SW480 (cell line): Measurements from ENCODE around the gene GPER1.

Experiments
- DNase-seq: peaks from one replicate; pipeline ENCODE4 v3.0.0-alpha.2; 2016; ENCODE audit warnings: low spot score

GPER1 gene

GRCh38 chr7:1090686-1091643 is 3.1 kb downstream of the GPER1 start:
- DNase-seq = peak; percentile 41

DNA sequence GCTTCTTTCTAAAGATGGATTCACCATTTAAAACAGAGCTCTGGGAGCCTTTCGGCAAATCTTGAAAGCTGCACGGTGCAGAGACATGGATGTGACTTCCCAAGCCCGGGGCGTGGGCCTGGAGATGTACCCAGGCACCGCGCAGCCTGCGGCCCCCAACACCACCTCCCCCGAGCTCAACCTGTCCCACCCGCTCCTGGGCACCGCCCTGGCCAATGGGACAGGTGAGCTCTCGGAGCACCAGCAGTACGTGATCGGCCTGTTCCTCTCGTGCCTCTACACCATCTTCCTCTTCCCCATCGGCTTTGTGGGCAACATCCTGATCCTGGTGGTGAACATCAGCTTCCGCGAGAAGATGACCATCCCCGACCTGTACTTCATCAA is 3.7 kb downstream of the GPER1 start:
- DNase-seq = no peak

DNA sequence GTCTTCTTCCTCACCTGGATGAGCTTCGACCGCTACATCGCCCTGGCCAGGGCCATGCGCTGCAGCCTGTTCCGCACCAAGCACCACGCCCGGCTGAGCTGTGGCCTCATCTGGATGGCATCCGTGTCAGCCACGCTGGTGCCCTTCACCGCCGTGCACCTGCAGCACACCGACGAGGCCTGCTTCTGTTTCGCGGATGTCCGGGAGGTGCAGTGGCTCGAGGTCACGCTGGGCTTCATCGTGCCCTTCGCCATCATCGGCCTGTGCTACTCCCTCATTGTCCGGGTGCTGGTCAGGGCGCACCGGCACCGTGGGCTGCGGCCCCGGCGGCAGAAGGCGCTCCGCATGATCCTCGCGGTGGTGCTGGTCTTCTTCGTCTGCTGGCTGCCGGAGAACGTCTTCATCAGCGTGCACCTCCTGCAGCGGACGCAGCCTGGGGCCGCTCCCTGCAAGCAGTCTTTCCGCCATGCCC is 4.3 kb downstream of the GPER1 start:
- DNase-seq = no peak

GRCh38 chr7:1092806-1093501 is 5.0 kb downstream of the GPER1 start:
- no peak for DNase-seq

GRCh38 chr7:1093502-1093843 is 5.6 kb downstream of the GPER1 start:
- no peak for DNase-seq

- no peak for DNase-seq
These were observed 6.1 kb downstream of the GPER1 start for GRCh38 chr7:1093916-1094508.

DNA sequence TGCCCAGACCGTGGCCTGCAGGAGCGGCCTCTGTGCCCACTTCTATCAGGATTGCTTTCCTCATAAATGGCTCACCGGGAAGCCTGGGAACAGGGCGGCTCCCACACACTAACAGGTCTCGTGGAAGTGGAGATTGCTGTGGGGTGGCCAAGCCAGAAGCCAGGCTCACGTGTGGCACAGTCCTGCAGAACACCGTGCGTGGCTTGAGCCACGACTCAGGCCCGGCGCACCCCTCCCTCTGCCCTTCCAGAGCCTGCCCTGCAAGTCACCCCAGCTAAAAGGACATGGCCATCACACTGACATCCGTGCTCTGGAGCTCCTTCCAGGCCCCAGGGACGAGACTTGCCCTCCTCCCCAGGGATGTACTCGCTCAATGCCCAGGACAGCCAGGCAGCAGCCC is 7.0 kb downstream of the GPER1 start:
- no peak for DNase-seq

GRCh38 chr7:1095621-1096155 is 7.8 kb downstream of the GPER1 start:
- DNase-seq = no peak

DNA sequence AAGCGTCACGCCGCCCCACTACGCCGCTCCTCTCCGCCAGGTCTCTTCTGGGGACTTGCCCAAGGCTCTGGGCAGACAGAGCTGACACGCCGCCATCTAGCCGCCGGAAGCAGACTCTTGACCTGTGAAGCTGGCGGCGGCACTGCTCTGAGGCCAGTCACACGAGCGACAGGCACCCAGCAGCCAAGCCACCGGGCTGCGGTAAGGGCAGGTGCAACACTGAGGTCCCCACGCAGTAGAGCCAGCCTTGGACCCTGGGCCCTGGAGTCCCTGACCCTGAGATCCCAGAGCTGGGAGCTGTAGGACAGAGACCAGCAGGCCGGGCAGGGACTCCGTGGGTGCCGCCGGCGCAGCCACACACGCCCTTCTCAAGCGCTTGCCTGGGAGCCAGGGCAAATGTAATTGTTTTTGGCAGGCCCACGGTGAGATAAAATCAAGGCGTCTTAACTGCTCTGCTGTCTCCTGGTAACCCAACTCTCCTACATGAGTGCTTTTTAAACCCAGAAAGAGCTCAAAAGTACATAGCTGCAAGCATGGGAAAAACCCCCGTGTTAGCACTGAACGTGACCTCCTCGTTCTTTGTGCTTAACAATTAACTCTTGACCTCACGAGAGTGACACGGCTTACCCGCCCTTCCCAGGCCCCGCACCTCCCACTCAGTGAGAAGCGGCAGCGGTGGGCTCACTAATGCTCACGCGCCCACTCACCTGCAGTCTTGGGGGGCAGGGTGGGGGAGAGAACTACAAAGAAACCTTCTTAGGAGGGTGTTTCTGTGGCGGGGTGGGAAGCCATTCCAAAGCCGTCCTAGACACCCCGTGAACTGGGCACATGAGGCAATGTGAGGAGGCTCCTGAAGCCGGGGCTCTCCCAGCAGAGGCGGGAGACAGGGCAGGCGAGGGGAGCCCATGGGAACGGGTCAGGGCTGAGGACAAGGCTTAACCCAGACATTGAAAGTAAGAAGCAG is 8.5 kb downstream of the GPER1 start:
- DNase-seq = no peak

DNA sequence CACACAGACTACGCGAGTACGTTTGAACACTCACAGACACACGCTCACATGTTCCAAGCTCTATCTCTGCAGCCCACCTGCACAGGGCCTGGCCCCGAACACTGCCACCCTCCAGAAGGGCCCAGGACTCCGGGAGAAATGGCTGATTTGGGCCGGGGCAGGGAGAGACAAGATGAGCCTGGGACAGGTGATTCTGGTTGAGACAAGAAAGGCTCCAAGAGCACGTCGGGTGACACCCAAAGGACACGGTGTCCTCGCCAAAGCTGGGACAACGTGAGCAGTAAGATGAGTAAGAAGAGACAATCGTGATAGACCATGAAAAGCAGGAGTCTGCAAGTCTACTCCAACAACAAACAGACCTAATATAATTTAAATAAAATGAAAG is 9.2 kb downstream of the GPER1 start:
- no peak for DNase-seq

DNA sequence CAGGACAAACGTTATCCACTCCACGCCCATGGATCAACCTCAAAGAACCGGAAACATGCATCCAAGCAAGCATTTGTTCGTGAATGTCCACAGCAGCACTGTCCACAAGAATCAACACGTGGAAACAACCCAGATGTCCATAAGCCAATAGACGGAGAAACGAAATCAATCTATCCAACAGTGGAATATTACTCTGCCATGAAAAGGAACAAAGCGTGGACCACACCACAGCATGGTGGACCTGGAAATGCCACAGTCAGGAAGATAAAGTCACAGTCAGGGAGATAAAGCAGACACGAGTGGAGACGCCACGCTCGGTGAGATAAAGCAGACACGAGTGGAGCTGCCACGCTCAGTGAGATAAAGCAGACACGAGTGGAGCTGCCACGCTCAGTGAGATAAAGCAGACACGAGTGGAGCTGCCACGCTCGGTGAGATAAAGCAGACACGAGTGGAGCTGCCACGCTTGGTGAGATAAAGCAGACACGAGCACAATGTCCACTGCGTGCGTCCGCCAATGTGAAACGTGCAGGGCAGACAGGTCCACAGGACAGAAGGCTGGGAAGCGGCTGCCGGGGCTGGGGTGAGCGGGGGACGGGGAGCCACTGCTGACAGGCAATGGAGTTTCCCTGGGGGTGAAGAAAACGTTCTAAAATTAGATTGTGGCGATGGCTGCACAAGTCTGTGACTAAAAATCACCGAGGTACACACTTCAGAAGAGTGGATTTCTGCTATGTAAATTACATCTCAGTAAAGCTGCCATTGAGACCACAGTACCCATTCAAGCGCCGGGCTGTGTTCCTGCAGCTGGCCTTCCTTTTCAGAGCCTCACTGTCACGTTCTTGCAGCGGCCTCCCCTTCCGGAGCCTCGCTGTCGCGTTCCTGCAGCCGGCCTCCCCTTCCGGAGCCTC is 10.6 kb downstream of the GPER1 start:
- DNase-seq = no peak

DNA sequence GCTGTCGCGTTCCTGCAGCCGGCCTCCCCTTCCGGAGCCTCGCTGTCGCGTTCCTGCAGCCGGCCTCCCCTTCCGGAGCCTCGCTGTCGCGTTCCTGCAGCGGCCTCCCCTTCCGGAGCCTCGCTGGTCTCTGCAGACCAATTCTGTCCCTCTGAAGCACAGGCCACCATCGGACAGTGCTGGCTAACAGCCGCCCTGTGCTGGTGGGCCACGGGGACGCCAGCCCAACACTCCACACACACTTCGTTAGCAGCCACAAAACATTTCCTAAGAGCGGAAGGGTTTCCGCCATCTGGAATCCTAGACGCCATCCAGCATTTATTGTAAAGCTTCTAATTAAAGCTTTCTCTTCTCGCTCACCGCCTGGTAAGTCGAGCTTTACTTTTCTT is 11.2 kb downstream of the GPER1 start:
- DNase-seq = no peak

DNA sequence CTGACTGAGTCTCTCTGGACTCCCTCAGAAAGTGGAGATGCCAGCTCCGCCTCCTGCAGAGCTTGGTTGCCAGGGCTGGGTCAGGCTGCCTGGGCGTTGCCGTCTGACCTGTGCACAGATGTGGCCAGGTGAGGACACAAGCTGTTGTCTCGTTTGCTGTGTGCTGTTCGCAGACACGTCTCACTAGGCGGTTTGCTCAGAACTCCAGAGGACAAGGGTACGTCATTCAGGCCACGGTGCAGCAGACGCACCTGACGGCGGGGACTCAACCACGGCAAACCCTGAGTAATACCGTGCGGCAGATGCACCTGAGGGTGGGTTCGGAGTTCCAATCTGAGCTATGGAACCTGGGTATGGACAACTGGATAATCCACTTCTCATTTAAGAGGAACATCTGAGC is 11.7 kb downstream of the GPER1 start:
- DNase-seq = no peak

- no peak for DNase-seq
These were observed 12.5 kb downstream of the GPER1 start for GRCh38 chr7:1100386-1100785.

- DNase-seq = peak; percentile 82
These were observed 13.1 kb downstream of the GPER1 start for GRCh38 chr7:1100834-1101562.

- no peak for DNase-seq
These were observed 13.9 kb downstream of the GPER1 start for GRCh38 chr7:1101563-1102431.

DNA sequence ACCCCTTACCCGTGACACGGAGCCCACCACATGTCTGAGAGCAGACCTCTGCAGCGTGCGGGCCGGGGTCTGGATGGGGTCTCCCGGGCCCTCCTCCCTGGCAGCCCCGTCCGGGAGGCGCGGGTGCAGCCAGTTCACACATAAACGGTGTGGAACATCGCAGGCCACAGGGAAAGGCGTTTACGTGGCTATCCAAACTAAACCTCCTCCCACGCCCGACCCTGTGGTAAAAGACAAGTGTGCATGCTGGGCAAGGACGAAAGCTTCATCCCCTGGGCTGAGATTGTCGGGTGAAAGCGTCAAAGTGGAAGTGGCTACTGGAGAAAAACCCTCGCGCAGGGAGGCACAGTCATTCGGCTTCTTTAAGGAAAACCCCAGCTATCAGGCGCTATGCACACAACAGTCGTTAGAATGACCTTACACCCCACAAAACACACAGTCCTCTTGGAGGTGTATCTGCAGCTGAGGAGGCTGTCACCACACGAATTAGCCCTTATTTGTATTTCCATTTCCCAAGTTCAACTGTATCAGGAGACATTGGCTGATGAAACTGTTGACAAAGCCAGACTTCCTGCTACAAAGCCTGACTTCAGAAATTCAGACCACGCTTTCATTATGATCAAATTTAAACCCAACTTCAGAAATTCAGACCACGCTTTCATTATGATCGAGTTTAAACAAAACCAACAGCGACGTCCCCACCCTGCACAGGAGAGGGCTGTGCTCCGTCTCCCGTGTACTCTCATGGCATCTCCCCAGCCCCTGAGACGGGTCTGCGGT is 15.3 kb downstream of the GPER1 start:
- DNase-seq = no peak
